ENCODE measurements around the gene PCAT7.
"Not testable (repeated sequence)": the region's sequence is repeated elsewhere in the genome, so short reads cannot be mapped to it uniquely, and the experiment has no call there.

DNA sequence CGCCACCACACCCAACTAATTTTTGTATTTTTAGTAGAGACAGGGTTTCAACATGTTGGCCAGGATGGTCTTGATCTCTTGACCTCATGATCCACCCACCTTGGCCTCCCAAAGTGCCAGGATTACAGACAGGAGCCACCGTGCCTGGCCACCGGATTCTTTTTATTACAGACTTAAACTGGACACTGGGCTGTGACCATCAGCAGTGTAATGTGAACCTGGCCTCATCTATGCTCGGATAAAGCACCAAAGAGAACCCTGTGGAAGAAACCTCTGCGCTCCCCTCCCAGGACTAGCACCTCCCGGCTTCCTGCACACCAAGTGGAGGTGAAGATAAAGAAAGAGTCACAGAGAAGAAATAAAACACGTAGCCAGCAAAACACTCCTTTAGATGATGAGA is 37.8 kb downstream of the PCAT7 start:
- TF ChIP-seq, protein P1, sequence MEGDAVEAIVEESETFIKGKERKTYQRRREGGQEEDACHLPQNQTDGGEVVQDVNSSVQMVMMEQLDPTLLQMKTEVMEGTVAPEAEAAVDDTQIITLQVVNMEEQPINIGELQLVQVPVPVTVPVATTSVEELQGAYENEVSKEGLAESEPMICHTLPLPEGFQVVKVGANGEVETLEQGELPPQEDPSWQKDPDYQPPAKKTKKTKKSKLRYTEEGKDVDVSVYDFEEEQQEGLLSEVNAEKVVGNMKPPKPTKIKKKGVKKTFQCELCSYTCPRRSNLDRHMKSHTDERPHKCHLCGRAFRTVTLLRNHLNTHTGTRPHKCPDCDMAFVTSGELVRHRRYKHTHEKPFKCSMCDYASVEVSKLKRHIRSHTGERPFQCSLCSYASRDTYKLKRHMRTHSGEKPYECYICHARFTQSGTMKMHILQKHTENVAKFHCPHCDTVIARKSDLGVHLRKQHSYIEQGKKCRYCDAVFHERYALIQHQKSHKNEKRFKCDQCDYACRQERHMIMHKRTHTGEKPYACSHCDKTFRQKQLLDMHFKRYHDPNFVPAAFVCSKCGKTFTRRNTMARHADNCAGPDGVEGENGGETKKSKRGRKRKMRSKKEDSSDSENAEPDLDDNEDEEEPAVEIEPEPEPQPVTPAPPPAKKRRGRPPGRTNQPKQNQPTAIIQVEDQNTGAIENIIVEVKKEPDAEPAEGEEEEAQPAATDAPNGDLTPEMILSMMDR (IDR thresholded peaks at IDR 0.05): not testable (repeated sequence)
- not testable (repeated sequence) for TF ChIP-seq POLR2A (IDR thresholded peaks at IDR 0.05)

Data from ovary (tissue), 3 donors.